Psoas muscle (tissue), 8 donors: ENCODE data around the gene TSC2. TPM values are rescaled to one million over a fixed set of nuclear protein-coding genes. Genes with fewer than 3 reads are reported as not detected.
A peak's percentile ranks its signal among the peaks of the same experiment; 100 is the strongest.

Source experiments
- ATAC-seq, 4 donors: fragments of 200-7000 bp; cut with Tn5 transposase; one replicate each; pipeline ENCODE4 v1.9.1; 2020; ENCODE audit warnings: moderate library complexity in 3 of 4, mild to moderate bottlenecking in 2 of 4
- DNase-seq, 2 donors: peaks; one replicate each; pipeline ENCODE4 v3.0.0-alpha.2; 2020
- H3K27ac ChIP-seq: fragments of 200-600 bp; one replicate; pipeline ENCODE4 v1.8.0; 2022
- H3K27me3 ChIP-seq, 3 donors: fragments of 200-600 bp in 1 of 3; one replicate each; pipeline versions ENCODE4 v1.6.1 to v1.8.0; 2013 to 2022; ENCODE audit warnings: low read length in 2 of 3, mild to moderate bottlenecking in 2 of 3, moderate library complexity in 1 of 3; ENCODE audit not compliant: insufficient read depth in 3 of 3
- H3K36me3 ChIP-seq, 2 donors: fragments of 200-600 bp in 1 of 2; one replicate each; pipeline versions ENCODE4 v1.6.1 to v1.8.0; 2013 to 2022; ENCODE audit warnings: low read depth in 1 of 2, mild to moderate bottlenecking in 1 of 2, moderate library complexity in 1 of 2; ENCODE audit not compliant: insufficient read depth in 1 of 2
- H3K4me1 ChIP-seq: fragments of 200-600 bp; one replicate; pipeline ENCODE4 v1.8.0; 2022
- H3K4me3 ChIP-seq: fragments of 200-600 bp; one replicate; pipeline ENCODE4 v1.8.0; 2022; ENCODE audit warnings: mild to moderate bottlenecking
- H3K9me3 ChIP-seq: fragments of 200-600 bp; one replicate; pipeline ENCODE4 v1.8.0; 2022
- WGBS, 3 donors: extraction: QIAGEN DNeasy Blood & Tissue Kit; methylation state at CpG; one replicate each; pipeline versions ENCODE4 v1.1.6 to v1.1.7; 2013; 5-methylcytosine and 5-hydroxymethylcytosine counted together
- intact Hi-C, 2 donors: fragments of 100-400 bp; cut with DNase I; formaldehyde crosslinking; loops; one replicate each; pipeline versions ENCODE4 v1.11.0 to v1.14.2; 2022
- polyA plus RNA-seq, 3 donors: library from polyadenylated mRNA; stranded (reverse); fragments of 200-250 nt; gene quantifications; one replicate each; pipeline ENCODE4 v1.2.3, GENCODE V29; 2013
- total RNA-seq, 4 donors: library from RNA; stranded (reverse); fragmentation: NEBNext Ultra II Directional in 2 of 4; extraction: Animal tissue kit (Norgen Biotek cat#: 25700) in 2 of 4; gene quantifications; one replicate each; pipeline versions ENCODE4 v1.2.1 to v1.2.4, GENCODE V29; 2021 to 2023
- TF ChIP-seq, protein P1 (sequence below): fragments of 200-600 bp; IDR thresholded peaks from one replicate; pipeline ENCODE4 v1.8.0; 2022; ENCODE audit warnings: antibody characterized with exemption
- donor health status: healthy with polysubstance abuse.
- donor health status: DM: no; HTN: no; CAD: no; lungs with moderate emphysema.
- donor health status: Bipolar disorder and iron deficiency.
- donor health status: healthy.
- donor health status: DM: yes; HTN: yes; CAD: no.
- donor health status: DM: no; HTN: no; CAD: no.
- donor health status: DM: no; HTN: no; CAD: no.
- donor health status: DM: yes; HTN: yes; CAD: no.

TSC2 gene
- total and polyA plus RNA-seq, 7 donors: 27.8 to 89.9 (median 60.8) TPM

DNA sequence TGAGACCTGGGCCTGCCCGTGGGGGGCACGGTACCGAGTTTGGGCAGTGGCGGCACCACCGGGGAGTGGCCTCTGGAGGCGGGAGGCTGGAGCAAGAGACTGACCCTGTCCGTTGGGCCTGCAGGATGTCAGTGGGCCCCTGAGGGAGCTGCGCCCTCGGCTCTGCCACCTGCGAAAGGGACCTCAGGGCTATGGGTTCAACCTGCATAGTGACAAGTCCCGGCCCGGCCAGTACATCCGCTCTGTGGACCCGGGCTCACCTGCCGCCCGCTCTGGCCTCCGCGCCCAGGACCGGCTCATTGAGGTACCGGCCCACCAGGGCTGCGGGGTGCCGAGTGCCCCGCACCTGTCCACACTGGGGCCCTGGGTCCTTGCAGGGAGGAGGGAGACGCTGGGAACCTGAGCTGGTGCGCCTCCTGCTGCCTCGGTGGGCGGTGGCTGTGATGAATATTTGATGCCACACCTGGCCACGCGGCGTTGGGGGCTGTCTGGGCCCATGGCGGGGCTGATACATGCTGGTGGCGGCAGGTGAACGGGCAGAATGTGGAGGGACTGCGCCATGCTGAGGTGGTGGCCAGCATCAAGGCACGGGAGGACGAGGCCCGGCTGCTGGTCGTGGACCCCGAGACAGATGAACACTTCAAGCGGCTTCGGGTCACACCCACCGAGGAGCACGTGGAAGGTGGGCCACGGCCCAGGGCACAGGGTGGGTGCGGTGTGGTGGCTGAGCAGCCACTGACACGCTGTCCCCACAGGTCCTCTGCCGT is 11.4 kb upstream of the TSC2 start:
- Histone ChIP-seq H3K4me3 (peak overlapping the region; percentile 53), H3K9me3 (no peaks in the 10 kb centered on the region), H3K4me1 (peaks cover 18% of the 10 kb centered on the region), H3K36me3 (peaks cover 0 to 7% of the 10 kb centered on the region in 2 donors), H3K27ac (peak overlapping the region; percentile 64), H3K27me3 (no peaks in the 10 kb centered on the region)
- intact Hi-C loops: no loop called here
- TF ChIP-seq, protein P1, sequence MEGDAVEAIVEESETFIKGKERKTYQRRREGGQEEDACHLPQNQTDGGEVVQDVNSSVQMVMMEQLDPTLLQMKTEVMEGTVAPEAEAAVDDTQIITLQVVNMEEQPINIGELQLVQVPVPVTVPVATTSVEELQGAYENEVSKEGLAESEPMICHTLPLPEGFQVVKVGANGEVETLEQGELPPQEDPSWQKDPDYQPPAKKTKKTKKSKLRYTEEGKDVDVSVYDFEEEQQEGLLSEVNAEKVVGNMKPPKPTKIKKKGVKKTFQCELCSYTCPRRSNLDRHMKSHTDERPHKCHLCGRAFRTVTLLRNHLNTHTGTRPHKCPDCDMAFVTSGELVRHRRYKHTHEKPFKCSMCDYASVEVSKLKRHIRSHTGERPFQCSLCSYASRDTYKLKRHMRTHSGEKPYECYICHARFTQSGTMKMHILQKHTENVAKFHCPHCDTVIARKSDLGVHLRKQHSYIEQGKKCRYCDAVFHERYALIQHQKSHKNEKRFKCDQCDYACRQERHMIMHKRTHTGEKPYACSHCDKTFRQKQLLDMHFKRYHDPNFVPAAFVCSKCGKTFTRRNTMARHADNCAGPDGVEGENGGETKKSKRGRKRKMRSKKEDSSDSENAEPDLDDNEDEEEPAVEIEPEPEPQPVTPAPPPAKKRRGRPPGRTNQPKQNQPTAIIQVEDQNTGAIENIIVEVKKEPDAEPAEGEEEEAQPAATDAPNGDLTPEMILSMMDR: no peak
- WGBS, 3 donors: 77 to 81% (median 79%) methylated on average over 44 to 47 of the region's 47 CpGs
- DNase-seq (no peak), ATAC-seq (no peak)

GRCh38 chr16:2037115-2037514 is 10.7 kb upstream of the TSC2 start:
- DNase-seq (no peak), ATAC-seq (no peak)
- Histone ChIP-seq H3K27ac (peak overlapping the region; percentile 64), H3K4me1 (peaks cover 19% of the 10 kb centered on the region), H3K4me3 (peak overlapping the region; percentile 53), H3K27me3 (no peaks in the 10 kb centered on the region), H3K36me3 (peaks cover 0 to 7% of the 10 kb centered on the region in 2 donors), H3K9me3 (no peaks in the 10 kb centered on the region)
- TF ChIP-seq, protein P1: no peak
- WGBS, 3 donors: 78 to 82% (median 78%) methylated on average over 15 of the region's 15 CpGs
- intact Hi-C loops: no loop called here

GRCh38 chr16:2037647-2038381 is 10.0 kb upstream of the TSC2 start:
- TF ChIP-seq, protein P1: no peak
- H3K27me3 ChIP-seq: no peaks in the 10 kb centered on the region
- 63 to 73% (median 73%) methylated on average over 20 to 29 of the region's 29 CpGs for WGBS, 3 donors
- no peaks in the 10 kb centered on the region for H3K9me3 ChIP-seq
- ATAC-seq (no peak), DNase-seq (no peak)
- H3K4me3 ChIP-seq: peak overlapping the region; percentile 53
- peak overlapping the region; percentile 49 for H3K27ac ChIP-seq
- H3K4me1 ChIP-seq: peaks cover 19% of the 10 kb centered on the region
- peaks cover 0 to 7% of the 10 kb centered on the region in 2 donors for H3K36me3 ChIP-seq
- intact Hi-C loops: no loop called here

DNA sequence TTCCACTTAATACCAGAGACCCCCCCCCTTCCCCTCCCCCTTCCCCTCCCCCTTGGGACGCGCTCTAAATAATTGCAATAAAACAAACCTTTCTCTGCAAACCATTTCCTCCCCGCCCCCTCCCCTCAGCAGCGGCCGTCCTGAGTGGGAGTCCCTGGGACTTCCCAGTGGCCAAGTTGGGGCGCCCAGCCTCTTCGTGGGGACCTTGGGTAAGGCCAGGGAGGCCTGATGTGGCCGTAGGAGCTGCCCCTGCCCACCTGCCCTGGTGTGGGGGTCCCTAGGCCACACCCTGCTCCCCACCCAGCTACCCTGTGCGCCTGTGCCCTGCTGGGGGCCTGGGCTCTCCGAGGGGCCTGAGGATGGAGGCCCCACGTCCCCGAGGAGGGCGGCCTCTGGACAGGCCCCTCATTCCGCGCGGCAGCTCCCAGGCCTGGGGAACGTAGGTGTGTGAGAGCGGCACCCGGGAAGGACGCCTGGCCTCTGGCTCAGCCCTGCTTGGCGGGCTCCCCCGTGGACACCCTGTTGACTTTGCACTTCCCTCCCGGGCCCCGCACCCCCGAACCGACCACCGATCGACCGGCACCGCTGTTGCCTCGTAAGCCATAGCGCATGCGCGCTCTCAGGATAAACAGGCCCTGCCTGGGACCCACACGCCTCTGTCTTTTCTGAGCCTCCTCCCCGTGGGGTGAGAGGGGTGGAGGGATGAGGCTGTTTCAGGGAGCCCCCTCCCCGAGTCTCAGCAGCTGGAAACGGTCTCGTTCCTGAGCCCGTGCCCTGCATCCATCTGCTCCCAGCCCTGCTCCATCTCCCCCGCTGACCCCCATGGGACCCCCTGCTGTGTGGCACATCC is 9.2 kb upstream of the TSC2 start:
- H3K27me3 ChIP-seq: no peaks in the 10 kb centered on the region
- H3K4me3 ChIP-seq: no peak overlapping the region
- TF ChIP-seq, protein P1: no peak
- peak overlapping the region; percentile 69 for H3K27ac ChIP-seq
- no peaks in the 10 kb centered on the region for H3K9me3 ChIP-seq
- 67 to 74% (median 68%) methylated on average over 38 to 41 of the region's 41 CpGs for WGBS, 3 donors
- no peak for ATAC-seq
- peaks cover 22% of the 10 kb centered on the region for H3K4me1 ChIP-seq
- intact Hi-C loops: no loop called here
- H3K36me3 ChIP-seq: peaks cover 0 to 7% of the 10 kb centered on the region in 2 donors
- DNase-seq: no peak
